DOHH2 (cell line): ENCODE data around the gene KRTAP24-1.

Source experiments
- H3F3A ChIP-seq: fragments of 200-600 bp; sonication (generic), shearing (Covaris generic); 2 replicates; pipeline ENCODE4 v1.6.0; 2016; ENCODE audit warnings: antibody characterized with exemption, mild to moderate bottlenecking; ENCODE audit not compliant: control insufficient read depth, insufficient read depth
- H3K27ac ChIP-seq: fragments of 200-600 bp; sonication (generic); 2 replicates; pipeline ENCODE4 v1.5.1; 2014; ENCODE audit warnings: low read depth, mild to moderate bottlenecking, low read length, moderate library complexity
- H3K27me3 ChIP-seq: fragments of 200-600 bp; sonication (generic); 2 replicates; pipeline ENCODE4 v1.6.1; 2014; ENCODE audit warnings: mild to moderate bottlenecking, low read length, mixed read lengths; ENCODE audit not compliant: control insufficient read depth
- H3K36me3 ChIP-seq: fragments of 200-600 bp; sonication (generic); 2 replicates; pipeline ENCODE4 v1.6.1; 2014; ENCODE audit warnings: mild to moderate bottlenecking, low read length, moderate library complexity, mixed read lengths; ENCODE audit not compliant: control insufficient read depth
- H3K4me1 ChIP-seq: fragments of 200-600 bp; sonication (generic); 2 replicates; pipeline ENCODE4 v1.6.1; 2014; ENCODE audit warnings: mild to moderate bottlenecking, low read length, mixed read lengths; ENCODE audit not compliant: control insufficient read depth
- H3K4me2 ChIP-seq: fragments of 200-600 bp; sonication (generic); 2 replicates; pipeline ENCODE4 v1.6.0; 2014; ENCODE audit warnings: mild to moderate bottlenecking, low read length, moderate library complexity
- H3K4me3 ChIP-seq: fragments of 200-600 bp; sonication (generic); 2 replicates; pipeline ENCODE4 v1.5.1; 2014; ENCODE audit warnings: mild to moderate bottlenecking, low read length, mixed read lengths
- H3K79me2 ChIP-seq: fragments of 200-600 bp; sonication (generic); 2 replicates; pipeline ENCODE4 v1.6.1; 2014; ENCODE audit warnings: mild to moderate bottlenecking, low read length, mixed read lengths; ENCODE audit not compliant: control insufficient read depth
- H3K9me2 ChIP-seq: fragments of 200-600 bp; sonication (generic); replicated peaks from 2 replicates; pipeline ENCODE4 v1.6.1; 2014; ENCODE audit warnings: mild to moderate bottlenecking, low read length, mixed read lengths; ENCODE audit not compliant: control insufficient read depth
- H3K9me3 ChIP-seq: fragments of 200-600 bp; sonication (generic); 2 replicates; pipeline ENCODE4 v1.6.1; 2014; ENCODE audit warnings: antibody characterized with exemption, low read length, mixed read lengths; ENCODE audit not compliant: control insufficient read depth, insufficient read depth
- H4K20me1 ChIP-seq: fragments of 200-600 bp; sonication (generic); 2 replicates; pipeline ENCODE4 v1.6.0; 2014; ENCODE audit warnings: low read depth, mild to moderate bottlenecking, antibody characterized with exemption, low read length, moderate library complexity; ENCODE audit not compliant: control insufficient read depth, insufficient read depth
- CTCF ChIP-seq: fragments of 200-600 bp; sonication (generic); IDR thresholded peaks from one replicate; pipeline ENCODE4 v1.5.1; 2014; ENCODE audit warnings: antibody characterized with exemption, mild to moderate bottlenecking, low read depth, low read length; ENCODE audit not compliant: poor library complexity, severe bottlenecking
- EZH2phosphoT487 ChIP-seq: fragments of 200-600 bp; sonication (generic); IDR thresholded peaks from 2 replicates; pipeline ENCODE4 v1.6.1; 2017; ENCODE audit warnings: borderline replicate concordance, mild to moderate bottlenecking, antibody characterized with exemption, low read length, moderate library complexity, mixed read lengths

The KRTAP24-1 gene

DNA sequence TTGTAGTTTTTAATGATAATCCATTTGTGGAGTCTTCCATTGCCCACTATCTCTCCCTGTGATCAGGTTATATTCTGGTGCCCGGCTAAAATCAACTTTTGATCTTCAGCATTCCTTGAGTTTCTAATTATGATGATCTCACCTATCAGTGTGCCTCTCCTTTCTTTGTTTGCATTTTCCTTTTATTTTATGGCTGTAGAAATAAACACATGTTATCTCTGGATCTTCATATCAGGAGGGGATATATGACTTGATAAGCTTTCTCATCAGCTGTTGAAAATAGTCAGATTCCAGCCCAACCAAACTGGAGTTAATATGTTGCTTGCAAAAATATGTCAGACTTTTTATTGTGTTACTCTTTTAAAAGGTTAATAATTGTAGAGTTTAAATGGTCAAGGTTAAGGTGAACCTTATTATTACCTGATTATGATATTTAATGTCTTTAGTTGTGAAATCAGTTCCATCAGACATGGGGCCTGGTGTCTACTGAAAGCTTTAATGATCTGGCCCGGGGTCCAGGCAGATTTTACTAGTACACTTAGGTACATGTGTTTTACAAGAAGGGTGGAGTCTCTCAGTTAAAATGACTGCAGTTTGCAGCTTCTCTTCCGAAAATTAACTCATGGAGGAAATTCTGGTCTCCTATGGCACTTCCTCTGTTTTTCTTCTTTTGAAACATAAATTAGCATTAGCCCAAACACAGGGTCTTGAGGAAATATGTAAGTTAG, 12.8 kb downstream of the KRTAP24-1 start:
- no peak for TF ChIP-seq EZH2phosphoT487
- TF ChIP-seq CTCF: no peak

DNA sequence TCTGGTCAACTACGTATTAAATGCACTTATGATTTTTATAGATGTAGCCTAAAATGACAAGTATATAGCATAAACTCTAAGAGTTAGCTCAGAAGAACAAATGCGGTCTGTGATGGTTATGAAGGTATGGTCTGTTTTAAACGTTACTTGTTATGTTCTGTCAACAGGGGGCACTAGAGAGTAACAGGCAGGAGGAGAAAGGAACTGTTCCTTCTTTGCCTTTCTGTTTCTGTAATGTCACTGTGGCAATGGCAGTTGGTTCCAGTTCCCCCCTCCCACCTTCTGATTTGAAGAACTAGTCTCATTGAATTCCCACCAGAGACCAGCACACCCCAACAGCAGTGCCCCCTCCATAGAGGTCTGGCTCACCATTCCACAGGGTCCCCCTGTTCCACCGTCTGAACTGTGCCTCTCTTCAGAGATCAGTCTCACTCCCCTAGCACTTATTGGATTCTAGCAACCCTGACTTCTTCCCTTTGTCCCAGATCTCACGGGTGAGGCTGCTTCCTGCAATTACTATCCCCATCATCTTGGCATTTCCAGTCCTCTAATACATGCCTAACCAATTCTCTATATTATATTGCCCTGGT, 14.0 kb downstream of the KRTAP24-1 start:
- peaks cover 3% of the 10 kb centered on the region; the same call in 1 of the 2 replicates for H3K9me3 ChIP-seq
- H3K4me2 ChIP-seq: no peak overlapping the region
- H3K27ac ChIP-seq: no peak overlapping the region
- no peaks in the 10 kb centered on the region for H3K9me2 ChIP-seq
- no peaks in the 10 kb centered on the region for H3K79me2 ChIP-seq
- H3K4me1 ChIP-seq: no peaks in the 10 kb centered on the region
- no peak for TF ChIP-seq EZH2phosphoT487
- TF ChIP-seq CTCF: peak; percentile 62
- no peaks in the 10 kb centered on the region for H3F3A ChIP-seq
- H3K27me3 ChIP-seq: no peaks in the 10 kb centered on the region
- H4K20me1 ChIP-seq: no peaks in the 10 kb centered on the region
- no peak overlapping the region for H3K4me3 ChIP-seq
- H3K36me3 ChIP-seq: no peaks in the 10 kb centered on the region

More for the DNA sequence above, 12.8 kb downstream of the KRTAP24-1 start:
- Histone ChIP-seq H3K79me2 (no peaks in the 10 kb centered on the region), H3K27me3 (no peaks in the 10 kb centered on the region), H3K4me3 (no peak overlapping the region), H3K4me1 (no peaks in the 10 kb centered on the region), H3K4me2 (no peak overlapping the region), H3K9me2 (no peaks in the 10 kb centered on the region), H3K9me3 (peaks cover 3% of the 10 kb centered on the region; the same call in 1 of the 2 replicates), H3F3A (no peaks in the 10 kb centered on the region), H4K20me1 (no peaks in the 10 kb centered on the region), H3K27ac (no peak overlapping the region), H3K36me3 (no peaks in the 10 kb centered on the region)

- TF ChIP-seq CTCF: peak; percentile 35
- no peak for TF ChIP-seq EZH2phosphoT487
- no peaks in the 10 kb centered on the region for H3F3A ChIP-seq
- H3K4me3 ChIP-seq: no peak overlapping the region
- no peaks in the 10 kb centered on the region for H4K20me1 ChIP-seq
- no peaks in the 10 kb centered on the region for H3K36me3 ChIP-seq
- H3K27me3 ChIP-seq: no peaks in the 10 kb centered on the region
- no peak overlapping the region for H3K27ac ChIP-seq
- H3K4me2 ChIP-seq: no peak overlapping the region
- H3K9me2 ChIP-seq: no peaks in the 10 kb centered on the region
- no peaks in the 10 kb centered on the region for H3K79me2 ChIP-seq
- H3K4me1 ChIP-seq: no peaks in the 10 kb centered on the region
- no peaks in the 10 kb centered on the region for H3K9me3 ChIP-seq
Measured at GRCh38 chr21:30257773-30258172, 25.0 kb downstream of the KRTAP24-1 start.
